Measurements from ENCODE around the gene UNC13B.

UNC13B gene

DNA sequence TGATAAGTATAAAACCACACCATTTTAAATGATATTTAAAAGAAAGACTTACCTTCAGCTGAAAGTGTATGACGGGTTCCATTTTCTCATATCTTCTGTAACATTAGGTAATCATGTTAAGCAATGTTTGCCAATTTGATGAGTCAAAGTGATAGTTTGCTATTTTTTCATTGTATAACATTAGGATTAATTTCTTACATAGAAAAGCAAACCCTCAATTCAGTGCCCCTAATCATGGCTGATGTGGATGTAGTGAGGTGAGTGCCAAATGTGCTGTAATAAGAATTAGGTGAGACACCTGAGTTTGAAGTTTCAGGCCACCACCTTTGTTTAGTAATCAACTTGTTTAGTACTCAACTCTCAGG, 68.0 kb downstream of the UNC13B start:
- Histone ChIP-seq H3K27ac (ENCODE audit: extremely low read depth, low read depth, low read length) (no peak overlapping the region), H3K4me3 (ENCODE audit: low read depth, low read length) (no peak overlapping the region), H3K9me3 (ENCODE audit: control insufficient read depth, insufficient read depth, low read depth, low read length) (no peaks in the 10 kb centered on the region), H3K36me3 (ENCODE audit: control insufficient read depth in 2 of 2, insufficient read depth in 1 of 2, low read length in 2 of 2) (no peaks in the 10 kb centered on the region), H3K4me1 (ENCODE audit: control insufficient read depth, insufficient read depth, low read length) (no peaks in the 10 kb centered on the region; the same call in 1 of the 2 replicates)
- ChIA-PET POLR2A (interaction anchor here (0.9 kb wide), 1 partner anchor 68 kb away, joined by 3 read pairs; the partner anchor contains the start of gene UNC13B), CTCF (interaction anchor here (0.7 kb wide), 1 partner anchor 113 kb away, joined by 3 read pairs; no protein-coding TSS in a partner anchor)
- TF ChIP-seq SP7 (tag by site-specific recombination; IDR thresholded peaks at IDR 0.05) (no peak), ZNF777 (tag by site-specific recombination; IDR thresholded peaks at IDR 0.05; ENCODE audit: borderline replicate concordance) (no peak), ZNF362 (tag by site-specific recombination; IDR thresholded peaks at IDR 0.05) (no peak), SCRT1 (tag by site-specific recombination; IDR thresholded peaks at IDR 0.05; ENCODE audit: borderline replicate concordance) (no peak), ZNF670 (tag by site-specific recombination; IDR thresholded peaks at IDR 0.05; ENCODE audit: low read depth) (no peak), ZSCAN30 (tag by site-specific recombination; IDR thresholded peaks at IDR 0.05) (no peak), ZNF211 (tag by site-specific recombination; IDR thresholded peaks at IDR 0.05; ENCODE audit: low read depth) (no peak)
- TF ChIP-seq, protein P1, sequence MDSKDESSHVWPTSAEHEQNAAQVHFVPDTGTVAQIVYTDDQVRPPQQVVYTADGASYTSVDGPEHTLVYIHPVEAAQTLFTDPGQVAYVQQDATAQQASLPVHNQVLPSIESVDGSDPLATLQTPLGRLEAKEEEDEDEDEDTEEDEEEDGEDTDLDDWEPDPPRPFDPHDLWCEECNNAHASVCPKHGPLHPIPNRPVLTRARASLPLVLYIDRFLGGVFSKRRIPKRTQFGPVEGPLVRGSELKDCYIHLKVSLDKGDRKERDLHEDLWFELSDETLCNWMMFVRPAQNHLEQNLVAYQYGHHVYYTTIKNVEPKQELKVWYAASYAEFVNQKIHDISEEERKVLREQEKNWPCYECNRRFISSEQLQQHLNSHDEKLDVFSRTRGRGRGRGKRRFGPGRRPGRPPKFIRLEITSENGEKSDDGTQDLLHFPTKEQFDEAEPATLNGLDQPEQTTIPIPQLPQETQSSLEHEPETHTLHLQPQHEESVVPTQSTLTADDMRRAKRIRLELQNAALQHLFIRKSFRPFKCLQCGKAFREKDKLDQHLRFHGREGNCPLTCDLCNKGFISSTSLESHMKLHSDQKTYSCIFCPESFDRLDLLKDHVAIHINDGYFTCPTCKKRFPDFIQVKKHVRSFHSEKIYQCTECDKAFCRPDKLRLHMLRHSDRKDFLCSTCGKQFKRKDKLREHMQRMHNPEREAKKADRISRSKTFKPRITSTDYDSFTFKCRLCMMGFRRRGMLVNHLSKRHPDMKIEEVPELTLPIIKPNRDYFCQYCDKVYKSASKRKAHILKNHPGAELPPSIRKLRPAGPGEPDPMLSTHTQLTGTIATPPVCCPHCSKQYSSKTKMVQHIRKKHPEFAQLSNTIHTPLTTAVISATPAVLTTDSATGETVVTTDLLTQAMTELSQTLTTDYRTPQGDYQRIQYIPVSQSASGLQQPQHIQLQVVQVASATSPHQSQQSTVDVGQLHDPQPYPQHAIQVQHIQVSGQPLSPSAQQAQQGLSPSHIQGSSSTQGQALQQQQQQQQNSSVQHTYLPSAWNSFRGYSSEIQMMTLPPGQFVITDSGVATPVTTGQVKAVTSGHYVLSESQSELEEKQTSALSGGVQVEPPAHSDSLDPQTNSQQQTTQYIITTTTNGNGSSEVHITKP (tag by site-specific recombination; IDR thresholded peaks at IDR 0.05): no peak

- POLR2A ChIA-PET: no interaction called here
- TF ChIP-seq SCRT2 (tag by site-specific recombination; IDR thresholded peaks at IDR 0.05) (peak; percentile 71), SCRT1 (tag by site-specific recombination; IDR thresholded peaks at IDR 0.05; ENCODE audit: borderline replicate concordance) (peak; percentile 81), ZNF544 (tag by site-specific recombination; IDR thresholded peaks at IDR 0.05) (no peak), KLF7 (tag by site-specific recombination; IDR thresholded peaks at IDR 0.05; ENCODE audit: borderline replicate concordance) (no peak)
- no peak overlapping the region for H3K27ac ChIP-seq (ENCODE audit: extremely low read depth, low read depth, low read length)
- H3K9me3 ChIP-seq (ENCODE audit: control insufficient read depth, insufficient read depth, low read depth, low read length): no peaks in the 10 kb centered on the region
- CTCF ChIA-PET: interaction anchor here (2.1 kb wide), 1 partner anchor 11 kb away, joined by 5 read pairs; no protein-coding TSS in a partner anchor
- H3K4me1 ChIP-seq (ENCODE audit: control insufficient read depth, insufficient read depth, low read length): peaks cover 2% of the 10 kb centered on the region; the same call in 1 of the 2 replicates
- H3K4me3 ChIP-seq (ENCODE audit: low read depth, low read length): no peak overlapping the region
- no peaks in the 10 kb centered on the region for H3K36me3 ChIP-seq (ENCODE audit: control insufficient read depth in 2 of 2, insufficient read depth in 1 of 2, low read length in 2 of 2)
Measured at GRCh38 chr9:35232867-35233544, 71.2 kb downstream of the UNC13B start.

GRCh38 chr9:35236692-35237091, 74.9 kb downstream of the UNC13B start:
- Histone ChIP-seq H3K36me3 (ENCODE audit: control insufficient read depth in 2 of 2, insufficient read depth in 1 of 2, low read length in 2 of 2) (no peaks in the 10 kb centered on the region), H3K4me3 (ENCODE audit: low read depth, low read length) (no peak overlapping the region), H3K4me1 (ENCODE audit: control insufficient read depth, insufficient read depth, low read length) (peaks cover 2% of the 10 kb centered on the region; the same call in 1 of the 2 replicates), H3K27ac (ENCODE audit: extremely low read depth, low read depth, low read length) (no peak overlapping the region), H3K9me3 (ENCODE audit: control insufficient read depth, insufficient read depth, low read depth, low read length) (no peaks in the 10 kb centered on the region)
- ChIA-PET POLR2A (interaction anchor here (0.6 kb wide), 1 partner anchor 8 kb away, joined by 5 read pairs; no protein-coding TSS in a partner anchor), CTCF (interaction anchor here (0.8 to 1.0 kb wide), 2 partner anchors 22 to 121 kb away, joined by 3 read pairs; partner anchors contain the start of gene ATOSB)
- TF ChIP-seq ZNF571 (tag by site-specific recombination; IDR thresholded peaks at IDR 0.05) (no peak), ZIC2 (tag by site-specific recombination; IDR thresholded peaks at IDR 0.05) (no peak), ZNF394 (tag by site-specific recombination; IDR thresholded peaks at IDR 0.05; ENCODE audit: borderline replicate concordance) (no peak), PATZ1 (tag by site-specific recombination; IDR thresholded peaks at IDR 0.05) (no peak), HOXC10 (CRISPR knock-in tag; IDR thresholded peaks at IDR 0.05) (no peak), ZNF555 (tag by site-specific recombination; conservative IDR thresholded peaks at IDR 0.05) (no peak), SCRT1 (tag by site-specific recombination; IDR thresholded peaks at IDR 0.05; ENCODE audit: borderline replicate concordance) (no peak), ZNF660 (tag by site-specific recombination; IDR thresholded peaks at IDR 0.05) (no peak), ZSCAN30 (tag by site-specific recombination; IDR thresholded peaks at IDR 0.05) (no peak), FEZF1 (tag by site-specific recombination; IDR thresholded peaks at IDR 0.05) (no peak), PRDM4 (tag by site-specific recombination; IDR thresholded peaks at IDR 0.05) (no peak), ZNF114 (tag by site-specific recombination; IDR thresholded peaks at IDR 0.05) (no peak)
